HepG2 (cell line): ENCODE data around the gene MFRP. TPM values are rescaled to one million over a fixed set of nuclear protein-coding genes. Genes with fewer than 3 reads are reported as not detected.

Source experiments
- BCL6 ChIP-seq: IDR thresholded peaks from 2 replicates; pipeline ENCODE4 v1.6.1; 2016; ENCODE audit warnings: missing genetic modification reagents, missing compliant biosample characterization
- CHD2 ChIP-seq: IDR thresholded peaks from 2 replicates; pipeline ENCODE4 v1.6.1; 2011; ENCODE audit warnings: low read depth, low read length, improper control_type of control experiment
- ELF4 ChIP-seq: sonication (generic); formaldehyde crosslinking; IDR thresholded peaks from 2 replicates; pipeline ENCODE4 v1.5.0; 2020; ENCODE audit warnings: missing genetic modification reagents, mild to moderate bottlenecking, moderate library complexity, borderline replicate concordance
- ETV5 ChIP-seq: IDR thresholded peaks from 2 replicates; pipeline ENCODE4 v1.6.1; 2018; ENCODE audit warnings: missing biosample characterization, missing genetic modification reagents, inconsistent platforms, borderline replicate concordance
- GATAD1 ChIP-seq: IDR thresholded peaks from 2 replicates; pipeline ENCODE4 v1.6.1; 2016; ENCODE audit warnings: missing genetic modification reagents, missing compliant biosample characterization
- HOXA5 ChIP-seq: sonication (generic); formaldehyde crosslinking; IDR thresholded peaks from 2 replicates; pipeline ENCODE4 v1.4.0; 2020; ENCODE audit warnings: missing genetic modification reagents
- KDM5A ChIP-seq: fragments of 200-600 bp; sonication (generic); IDR thresholded peaks from 2 replicates; pipeline ENCODE4 v1.7.0; 2018; ENCODE audit warnings: antibody characterized with exemption, mild to moderate bottlenecking, low read length, borderline replicate concordance
- LCORL ChIP-seq, 2 experiments: fragments of 450-650 bp in 1 of 2; sonication (generic) in 1 of 2; formaldehyde crosslinking in 1 of 2; IDR thresholded peaks; 2 replicates each; pipeline versions ENCODE4 v1.5.0 to v1.6.1; 2017 to 2020; ENCODE audit warnings: antibody characterized with exemption in 1 of 2, missing genetic modification reagents in 1 of 2
- MED8 ChIP-seq: sonication (generic); formaldehyde crosslinking; IDR thresholded peaks from 2 replicates; pipeline ENCODE4 v1.8.1; 2023; ENCODE audit warnings: mild to moderate bottlenecking, missing genetic modification reagents; ENCODE audit not compliant: insufficient replicate concordance
- MIXL1 ChIP-seq: IDR thresholded peaks from 2 replicates; pipeline ENCODE4 v1.6.1; 2016
- MXD4 ChIP-seq: IDR thresholded peaks from 2 replicates; pipeline ENCODE4 v1.6.1; 2016; ENCODE audit warnings: mild to moderate bottlenecking, missing biosample characterization, missing genetic modification reagents
- NKX3-1 ChIP-seq: sonication (generic); formaldehyde crosslinking; IDR thresholded peaks from 2 replicates; pipeline ENCODE4 v1.5.0; 2020; ENCODE audit warnings: missing genetic modification reagents
- NR2F2 ChIP-seq: IDR thresholded peaks from 2 replicates; pipeline ENCODE4 v1.6.1; 2012; ENCODE audit warnings: low read depth, inconsistent platforms, borderline replicate concordance
- POGZ ChIP-seq: sonication (generic); formaldehyde crosslinking; IDR thresholded peaks from 2 replicates; pipeline ENCODE4 v1.4.0; 2020; ENCODE audit warnings: mild to moderate bottlenecking, missing genetic modification reagents
- SIX4 ChIP-seq: sonication (generic); formaldehyde crosslinking; IDR thresholded peaks from 2 replicates; pipeline ENCODE4 v1.4.0; 2020; ENCODE audit warnings: missing genetic modification reagents
- SMAD1 ChIP-seq: sonication (generic); formaldehyde crosslinking; IDR thresholded peaks from 2 replicates; pipeline ENCODE4 v1.4.0; 2020; ENCODE audit warnings: missing genetic modification reagents, low read depth, mild to moderate bottlenecking, borderline replicate concordance
- TBX2 ChIP-seq: sonication (generic); formaldehyde crosslinking; IDR thresholded peaks from 2 replicates; pipeline ENCODE4 v1.5.0; 2020; ENCODE audit warnings: missing genetic modification reagents, mild to moderate bottlenecking, borderline replicate concordance
- ZBTB37 ChIP-seq: sonication (generic); formaldehyde crosslinking; IDR thresholded peaks from 2 replicates; pipeline ENCODE4 v1.4.0; 2020; ENCODE audit warnings: mild to moderate bottlenecking, missing genetic modification reagents
- ZNF605 ChIP-seq: sonication (generic); formaldehyde crosslinking; IDR thresholded peaks from 2 replicates; pipeline ENCODE4 v1.8.0; 2022; ENCODE audit warnings: mild to moderate bottlenecking, missing genetic modification reagents
- ZNF609 ChIP-seq: sonication (generic); formaldehyde crosslinking; IDR thresholded peaks from 2 replicates; pipeline ENCODE4 v1.4.0; 2020; ENCODE audit warnings: mild to moderate bottlenecking, missing genetic modification reagents, borderline replicate concordance
- ZNF639 ChIP-seq: conservative IDR thresholded peaks from 2 replicates; pipeline ENCODE4 v1.6.1; 2018; ENCODE audit warnings: missing genetic modification reagents
- ZNF747 ChIP-seq: sonication (generic); formaldehyde crosslinking; IDR thresholded peaks from 2 replicates; pipeline ENCODE4 v1.8.1; 2023; ENCODE audit warnings: missing genetic modification reagents, mild to moderate bottlenecking, borderline replicate concordance
- polyA plus RNA-seq, 8 experiments: library from polyadenylated mRNA; depleted of rRNA in 3 of 8; stranded (reverse) in 7 of 8; unstranded in 1 of 8; fragments of >200 nt; fragmentation: Illumina TruSeq in 4 of 8; extraction: Trizol in 4 of 8; gene quantifications; 2 replicates each; pipeline versions ENCODE4 v1.2.1 to v1.2.3, GENCODE V29; 2011 to 2016; ENCODE audit warnings: low read depth in 4 of 8, missing spikeins in 1 of 8, mixed read lengths in 1 of 8; ENCODE audit not compliant: insufficient read depth in 1 of 8
- total RNA-seq, 5 experiments: library from RNA; depleted of rRNA; stranded (reverse); fragments of >200 nt; fragmentation: Illumina TruSeq; extraction: Trizol; gene quantifications; 2 replicates each; pipeline ENCODE4 v1.2.3, GENCODE V29; 2016; ENCODE audit warnings: low read depth in 1 of 5

MFRP gene
- total and polyA plus RNA-seq, 2 of the 13 experiments (the other 11 are each of a cell fraction or from before 2014, with no cell fraction given), result not detected

GRCh38 chr11:119368121-119369034 lies 21.9 kb upstream of the MFRP start (continued):
- 0 out of 2 replicates have a peak, but pooled peaks have one; percentile 30 for TF ChIP-seq SMAD1
- TF ChIP-seq ZNF747 (CRISPR knock-in tag), result peak; percentile 49; the same call in 1 of the 2 replicates
- TF ChIP-seq CHD2, result no peak
- 0 out of 2 replicates have a peak, but pooled peaks have one; percentile 26 for TF ChIP-seq SIX4 (CRISPR knock-in tag)
- TF ChIP-seq LCORL (IDR thresholded peaks at IDR 0.05), result 0 out of 2 replicates have a peak, but pooled peaks have one; percentile 20
- TF ChIP-seq LCORL (CRISPR knock-in tag; IDR thresholded peaks at IDR 0.05), result peak; percentile 81
- TF ChIP-seq BCL6, result peak; percentile 92
- TF ChIP-seq KDM5A, result no peak
- TF ChIP-seq GATAD1 (CRISPR knock-in tag), result peak; percentile 65
- peak; percentile 59; the same call in 1 of the 2 replicates for TF ChIP-seq ZNF605 (CRISPR knock-in tag)
- peak; percentile 19; the same call in 1 of the 2 replicates for TF ChIP-seq ZBTB37 (CRISPR knock-in tag)
- peak; percentile 88 for TF ChIP-seq HOXA5 (CRISPR knock-in tag)
- peak; percentile 42; the same call in 1 of the 2 replicates for TF ChIP-seq MXD4
- TF ChIP-seq MIXL1 (CRISPR knock-in tag), result peak; percentile 40; the same call in 1 of the 2 replicates
- no peak; the same call in 1 of the 2 replicates for TF ChIP-seq ELF4 (CRISPR knock-in tag)
- peak; percentile 43; the same call in 1 of the 2 replicates for TF ChIP-seq POGZ (CRISPR knock-in tag)
- TF ChIP-seq ETV5 (CRISPR knock-in tag), result peak; percentile 56; the same call in 1 of the 2 replicates
- peak; percentile 20 for TF ChIP-seq MED8 (CRISPR knock-in tag)
- TF ChIP-seq ZNF609 (CRISPR knock-in tag), result peak; percentile 50; the same call in 1 of the 2 replicates
- TF ChIP-seq ZNF639 (CRISPR knock-in tag), result 0 out of 2 replicates have a peak, but pooled peaks have one; percentile 45
- TF ChIP-seq NR2F2, result peak; percentile 60
- TF ChIP-seq NKX3-1 (CRISPR knock-in tag), result no peak
- peak; percentile 90 for TF ChIP-seq TBX2 (CRISPR knock-in tag)
